ENCODE data around the gene LGMN. TPM values are rescaled to one million over a fixed set of nuclear protein-coding genes. Genes with fewer than 3 reads are reported as not detected.
"Not testable (repeated sequence)": the region's sequence is repeated elsewhere in the genome, so short reads cannot be mapped to it uniquely, and the experiment has no call there.

LGMN gene
- total RNA-seq, 1 donor from 2014 or later = 158 TPM

- ATAC-seq (no peak), DNase-seq (no peak)
- Histone ChIP-seq H3K36me3 (no peaks in the 10 kb centered on the region), H3K4me3 (no peak overlapping the region), H3K27ac (no peak overlapping the region), H3K27me3 (ENCODE audit: low read depth) (no peaks in the 10 kb centered on the region), H3K9me3 (no peaks in the 10 kb centered on the region), H3K4me1 (peaks cover 5% of the 10 kb centered on the region)
- TF ChIP-seq CTCF (IDR thresholded peaks at IDR 0.05) = no peak
- intact Hi-C loops (cut with DNase I) = no loop called here
These were observed 8.0 kb upstream of the LGMN start for GRCh38 chr14:92756446-92756845.

- intact Hi-C loops (cut with DNase I) = no loop called here
- Histone ChIP-seq H3K36me3 (no peaks in the 10 kb centered on the region), H3K27ac (no peak overlapping the region), H3K27me3 (ENCODE audit: low read depth) (no peaks in the 10 kb centered on the region), H3K4me3 (no peak overlapping the region), H3K4me1 (peaks cover 13% of the 10 kb centered on the region), H3K9me3 (no peaks in the 10 kb centered on the region)
- ATAC-seq (peak; percentile 54 to 61), DNase-seq (no peak)
- TF ChIP-seq CTCF (IDR thresholded peaks at IDR 0.05) = no peak
These were observed 7.1 kb upstream of the LGMN start for GRCh38 chr14:92755495-92755894.

- intact Hi-C loops (cut with DNase I) = no loop called here
- ATAC-seq = no peak
These were observed 6.5 kb upstream of the LGMN start for GRCh38 chr14:92754966-92755365.

GRCh38 chr14:92753250-92753649 is 4.8 kb upstream of the LGMN start:
- DNase-seq (no peak), ATAC-seq (no peak)
- TF ChIP-seq CTCF (IDR thresholded peaks at IDR 0.05) = no peak
- Histone ChIP-seq H3K4me1 (peaks cover 18% of the 10 kb centered on the region), H3K9me3 (no peaks in the 10 kb centered on the region), H3K27me3 (ENCODE audit: low read depth) (no peaks in the 10 kb centered on the region), H3K27ac (no peak overlapping the region), H3K4me3 (no peak overlapping the region), H3K36me3 (no peaks in the 10 kb centered on the region)
- intact Hi-C loops (cut with DNase I) = no loop called here

More at GRCh38 chr14:92754966-92755365, 6.5 kb upstream of the LGMN start:
- no peak for DNase-seq
- TF ChIP-seq CTCF (IDR thresholded peaks at IDR 0.05) = no peak
- Histone ChIP-seq H3K27me3 (ENCODE audit: low read depth) (no peaks in the 10 kb centered on the region), H3K27ac (no peak overlapping the region), H3K9me3 (no peaks in the 10 kb centered on the region), H3K4me3 (no peak overlapping the region), H3K36me3 (no peaks in the 10 kb centered on the region), H3K4me1 (peaks cover 13% of the 10 kb centered on the region)

- no peak for DNase-seq
- H3K27me3 ChIP-seq (ENCODE audit: low read depth) = no peaks in the 10 kb centered on the region
- TF ChIP-seq CTCF (IDR thresholded peaks at IDR 0.05) = no peak
- H3K27ac ChIP-seq = no peak overlapping the region
- no peak overlapping the region for H3K4me3 ChIP-seq
- intact Hi-C loops (cut with DNase I) = no loop called here
- H3K36me3 ChIP-seq = no peaks in the 10 kb centered on the region
- no peak for ATAC-seq
- H3K9me3 ChIP-seq = no peaks in the 10 kb centered on the region
- peaks cover 24% of the 10 kb centered on the region for H3K4me1 ChIP-seq
These were observed 3.4 kb upstream of the LGMN start for GRCh38 chr14:92751819-92752218.

GRCh38 chr14:92750994-92751400 is 2.6 kb upstream of the LGMN start:
- DNase-seq = no peak
- H3K36me3 ChIP-seq = no peaks in the 10 kb centered on the region
- TF ChIP-seq CTCF (IDR thresholded peaks at IDR 0.05) = no peak
- intact Hi-C loops (cut with DNase I) = no loop called here
- H3K27ac ChIP-seq = no peak overlapping the region
- H3K27me3 ChIP-seq (ENCODE audit: low read depth) = no peaks in the 10 kb centered on the region
- ATAC-seq = no peak
- no peaks in the 10 kb centered on the region for H3K9me3 ChIP-seq
- peak overlapping the region; percentile 27 for H3K4me3 ChIP-seq
- H3K4me1 ChIP-seq = peaks cover 30% of the 10 kb centered on the region

GRCh38 chr14:92750222-92750728 is 1.8 kb upstream of the LGMN start:
- H3K4me1 ChIP-seq = peaks cover 36% of the 10 kb centered on the region
- H3K4me3 ChIP-seq = peak overlapping the region; percentile 27
- H3K27me3 ChIP-seq (ENCODE audit: low read depth); ATAC-seq; H3K36me3 ChIP-seq; intact Hi-C loops (cut with DNase I); H3K9me3 ChIP-seq; DNase-seq; H3K27ac ChIP-seq: not testable (repeated sequence)

Measured in lower lobe of right lung (tissue), 2 donors.